Muscle layer of colon (tissue), 2 donors: ENCODE measurements around the gene UNC93A.

Experiments
- H3K27ac ChIP-seq: one replicate; pipeline ENCODE4 v1.7.0; 2013; ENCODE audit warnings: low read depth, mild to moderate bottlenecking, low read length, moderate library complexity
- H3K27me3 ChIP-seq, 2 donors: one replicate each; pipeline ENCODE4 v1.7.0; 2013; ENCODE audit warnings: low read length in 2 of 2, mild to moderate bottlenecking in 2 of 2; ENCODE audit not compliant: insufficient read depth in 2 of 2, control insufficient read depth in 1 of 2
- H3K36me3 ChIP-seq: one replicate; pipeline ENCODE4 v1.7.0; 2013; ENCODE audit warnings: mild to moderate bottlenecking, low read length; ENCODE audit not compliant: insufficient read depth
- H3K4me1 ChIP-seq: one replicate; pipeline ENCODE4 v1.7.0; 2013; ENCODE audit warnings: mild to moderate bottlenecking, low read length; ENCODE audit not compliant: insufficient read depth
- H3K4me3 ChIP-seq, 2 donors: one replicate each; pipeline ENCODE4 v1.7.0; 2013; ENCODE audit warnings: low read length in 2 of 2, low read depth in 1 of 2, mild to moderate bottlenecking in 1 of 2, moderate library complexity in 1 of 2
- H3K9ac ChIP-seq: one replicate; pipeline ENCODE4 v1.7.0; 2013; ENCODE audit warnings: low read length
- H3K9me3 ChIP-seq: one replicate; pipeline ENCODE4 v1.7.0; 2013; ENCODE audit warnings: mild to moderate bottlenecking, low read length
- donor health status: abdominal sarcoma.
- donor health status: Adenocarcinoma of cecum.

UNC93A gene

DNA sequence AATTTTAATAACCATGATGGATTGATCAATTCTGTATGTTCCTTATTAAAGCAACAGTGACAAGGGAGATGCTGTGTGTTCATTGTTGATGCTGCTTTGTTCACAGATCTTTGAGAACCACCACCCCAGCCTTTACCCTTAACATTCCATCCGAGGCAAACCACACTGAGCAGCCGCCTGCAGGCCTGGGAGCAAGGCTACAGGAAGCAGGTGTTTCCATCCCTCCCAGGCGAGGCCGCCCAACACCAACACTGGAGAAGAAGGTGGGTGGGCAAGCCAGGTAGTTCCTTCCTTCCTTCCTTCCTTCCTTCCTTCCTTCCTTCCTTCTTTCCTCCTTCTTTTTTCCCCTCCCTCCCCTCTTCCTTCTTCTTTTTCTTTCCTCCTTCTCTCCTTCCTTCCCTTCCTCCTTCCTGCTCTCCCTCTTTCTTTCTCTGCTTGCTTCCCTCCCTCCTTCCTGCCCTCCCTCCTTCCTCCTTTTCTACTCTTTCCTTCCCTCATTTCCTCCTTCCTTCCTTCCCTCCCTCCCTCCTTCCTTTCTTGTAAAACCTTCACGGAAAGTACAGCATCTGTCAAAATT, 47.5 kb downstream of the UNC93A start:
- H3K9me3 ChIP-seq: no peaks in the 10 kb centered on the region
- no peaks in the 10 kb centered on the region for H3K27me3 ChIP-seq
- H3K27ac ChIP-seq: no peak overlapping the region
- H3K36me3 ChIP-seq: no peaks in the 10 kb centered on the region
- no peaks in the 10 kb centered on the region for H3K4me1 ChIP-seq
- no peak overlapping the region for H3K4me3 ChIP-seq
- H3K9ac ChIP-seq: no peak overlapping the region

DNA sequence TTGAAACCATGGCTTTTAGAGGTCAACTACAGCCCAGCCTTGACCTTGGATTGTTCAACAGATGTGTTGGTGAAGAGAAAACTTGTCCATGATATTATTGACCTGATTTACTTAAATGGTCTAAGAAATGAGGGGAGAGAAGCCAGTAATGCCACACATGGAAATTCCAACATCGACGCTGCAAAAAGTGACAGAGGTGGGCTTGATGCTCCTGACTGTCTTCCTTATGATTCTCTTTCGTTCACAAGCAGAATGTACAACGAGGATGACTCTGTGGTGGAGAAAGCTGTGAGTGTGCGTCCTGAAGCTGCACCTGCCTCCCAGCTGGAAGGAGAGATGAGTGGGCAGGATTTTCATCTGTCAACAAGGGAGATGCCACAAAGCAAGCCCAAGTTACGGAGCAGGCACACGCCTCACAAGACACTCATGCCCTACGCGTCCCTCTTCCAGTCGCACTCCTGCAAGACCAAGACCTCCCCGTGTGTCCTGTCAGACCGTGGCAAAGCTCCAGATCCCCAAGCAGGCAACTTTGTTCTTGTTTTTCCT, 50.0 kb downstream of the UNC93A start:
- H3K9ac ChIP-seq: no peak overlapping the region
- H3K4me1 ChIP-seq: no peaks in the 10 kb centered on the region
- no peaks in the 10 kb centered on the region for H3K27me3 ChIP-seq
- no peaks in the 10 kb centered on the region for H3K9me3 ChIP-seq
- no peak overlapping the region for H3K4me3 ChIP-seq
- H3K36me3 ChIP-seq: no peaks in the 10 kb centered on the region
- H3K27ac ChIP-seq: no peak overlapping the region

- Histone ChIP-seq H3K4me1 (no peaks in the 10 kb centered on the region), H3K4me3 (no peak overlapping the region), H3K9me3 (no peaks in the 10 kb centered on the region), H3K27me3 (no peaks in the 10 kb centered on the region), H3K36me3 (no peaks in the 10 kb centered on the region), H3K27ac (no peak overlapping the region), H3K9ac (no peak overlapping the region)
Measured at GRCh38 chr6:167341665-167342655, 50.8 kb downstream of the UNC93A start.

- Histone ChIP-seq H3K4me1 (no peaks in the 10 kb centered on the region), H3K27me3 (no peaks in the 10 kb centered on the region), H3K27ac (no peak overlapping the region), H3K9me3 (no peaks in the 10 kb centered on the region), H3K9ac (no peak overlapping the region), H3K4me3 (no peak overlapping the region), H3K36me3 (no peaks in the 10 kb centered on the region)
Measured at GRCh38 chr6:167342879-167343610, 51.9 kb downstream of the UNC93A start.

DNA sequence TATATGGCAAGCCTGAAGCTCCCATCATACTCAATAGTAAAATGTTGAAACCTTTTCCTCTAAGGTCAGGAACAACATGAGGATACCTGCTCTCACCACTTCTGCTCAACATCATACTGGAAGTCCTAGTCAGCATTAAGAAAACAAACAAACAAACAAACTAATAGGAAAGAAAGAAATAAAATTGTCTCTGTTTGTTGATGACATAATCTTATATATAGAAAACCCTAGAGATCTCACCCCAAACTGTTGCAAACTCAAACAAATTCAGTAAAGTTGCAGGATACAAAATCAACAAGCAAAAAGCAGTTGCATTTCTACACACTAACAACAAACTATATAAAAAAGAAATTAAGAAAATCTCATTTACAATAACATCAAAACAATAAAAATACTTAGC, 54.2 kb downstream of the UNC93A start:
- Histone ChIP-seq H3K4me1 (no peaks in the 10 kb centered on the region), H3K27ac (no peak overlapping the region), H3K27me3 (no peaks in the 10 kb centered on the region), H3K9ac (no peak overlapping the region), H3K36me3 (no peaks in the 10 kb centered on the region), H3K9me3 (no peaks in the 10 kb centered on the region), H3K4me3 (no peak overlapping the region)

GRCh38 chr6:167345960-167346359, 54.8 kb downstream of the UNC93A start:
- H3K27ac ChIP-seq: no peak overlapping the region
- no peaks in the 10 kb centered on the region for H3K36me3 ChIP-seq
- no peaks in the 10 kb centered on the region for H3K27me3 ChIP-seq
- no peak overlapping the region for H3K4me3 ChIP-seq
- no peak overlapping the region for H3K9ac ChIP-seq
- no peaks in the 10 kb centered on the region for H3K9me3 ChIP-seq
- no peaks in the 10 kb centered on the region for H3K4me1 ChIP-seq

DNA sequence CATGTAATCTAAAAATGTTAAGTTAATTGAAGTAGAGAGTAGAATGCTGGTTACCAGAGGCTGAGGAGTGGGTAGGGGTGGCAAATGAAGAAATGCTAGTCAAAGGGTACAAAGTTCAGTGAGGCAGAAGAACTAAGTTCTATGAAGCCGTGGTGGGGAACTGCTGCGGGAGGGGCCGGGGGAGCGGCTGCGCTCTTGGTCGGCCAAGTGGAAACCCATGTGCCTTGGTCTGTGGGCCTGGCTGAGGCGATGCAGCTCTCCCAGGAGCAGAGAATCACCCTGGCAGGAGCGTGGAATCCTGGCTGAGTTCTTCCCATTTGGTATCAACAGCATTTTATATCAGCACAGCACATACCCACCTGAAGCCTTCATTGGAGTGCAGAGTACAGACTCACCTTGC, 56.1 kb downstream of the UNC93A start:
- H3K27ac ChIP-seq: no peak overlapping the region
- H3K4me3 ChIP-seq: no peak overlapping the region
- H3K9ac ChIP-seq: no peak overlapping the region
- no peaks in the 10 kb centered on the region for H3K27me3 ChIP-seq
- H3K36me3 ChIP-seq: no peaks in the 10 kb centered on the region
- no peaks in the 10 kb centered on the region for H3K4me1 ChIP-seq
- H3K9me3 ChIP-seq: no peaks in the 10 kb centered on the region

DNA sequence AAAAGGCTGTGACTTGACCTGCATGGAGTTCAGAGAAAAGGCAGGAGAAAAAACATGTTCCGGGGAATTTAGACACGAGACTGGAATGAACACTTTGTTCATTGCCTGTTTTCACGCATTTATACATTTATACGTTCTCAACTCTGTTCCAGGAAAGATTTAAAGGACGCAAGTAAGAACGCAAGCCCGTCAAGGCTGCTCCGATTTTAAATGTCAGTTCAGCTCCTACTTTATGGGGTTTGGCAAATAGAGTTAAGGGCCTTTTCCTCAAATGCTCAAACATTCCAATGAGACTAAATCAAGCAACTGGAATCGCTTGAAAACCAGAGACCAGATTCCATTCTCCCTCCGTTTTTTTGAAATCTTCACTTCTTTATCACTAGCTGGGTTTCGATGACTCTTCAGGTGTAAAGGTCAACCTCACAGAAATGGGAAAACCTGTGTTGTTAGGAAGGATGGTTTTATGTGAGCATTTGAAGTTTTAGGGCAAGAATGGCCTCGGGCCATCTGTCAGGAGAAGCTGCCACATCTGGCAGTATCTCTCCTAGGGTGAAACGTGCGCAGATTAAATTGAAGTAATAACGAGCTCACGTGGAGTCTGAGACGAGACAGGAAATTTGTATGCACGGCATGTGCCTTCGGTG, 58.6 kb downstream of the UNC93A start:
- Histone ChIP-seq H3K4me1 (no peaks in the 10 kb centered on the region), H3K9ac (no peak overlapping the region), H3K4me3 (peak overlapping the region in 1 of 2 donors; percentile 65), H3K27me3 (no peaks in the 10 kb centered on the region), H3K9me3 (no peaks in the 10 kb centered on the region), H3K36me3 (no peaks in the 10 kb centered on the region), H3K27ac (peak overlapping the region; percentile 27)

DNA sequence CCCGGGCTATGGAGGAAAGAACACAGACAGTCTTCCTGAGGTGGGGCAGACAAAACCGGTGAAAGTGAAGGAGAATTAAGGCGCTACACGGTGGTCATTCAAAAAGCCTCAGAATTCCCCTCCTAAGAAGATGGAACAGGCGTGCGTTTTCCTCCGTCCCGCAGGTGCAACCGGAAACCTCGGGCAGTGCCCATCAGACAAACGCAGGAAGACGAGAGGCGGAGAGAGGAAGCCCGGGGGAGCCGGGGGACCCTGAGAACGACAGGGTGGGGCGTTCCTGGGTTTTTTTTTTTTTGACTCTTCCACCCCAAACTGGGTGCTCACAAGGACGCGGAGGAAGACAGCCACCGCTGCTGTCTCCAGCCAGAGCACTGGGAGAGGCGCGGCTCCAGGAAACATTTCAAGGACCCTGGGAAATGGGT, 59.2 kb downstream of the UNC93A start:
- Histone ChIP-seq H3K27me3 (no peaks in the 10 kb centered on the region), H3K9ac (no peak overlapping the region), H3K27ac (peak overlapping the region; percentile 56), H3K36me3 (no peaks in the 10 kb centered on the region), H3K9me3 (no peaks in the 10 kb centered on the region), H3K4me1 (no peaks in the 10 kb centered on the region), H3K4me3 (peak overlapping the region; percentile 64 to 65)

DNA sequence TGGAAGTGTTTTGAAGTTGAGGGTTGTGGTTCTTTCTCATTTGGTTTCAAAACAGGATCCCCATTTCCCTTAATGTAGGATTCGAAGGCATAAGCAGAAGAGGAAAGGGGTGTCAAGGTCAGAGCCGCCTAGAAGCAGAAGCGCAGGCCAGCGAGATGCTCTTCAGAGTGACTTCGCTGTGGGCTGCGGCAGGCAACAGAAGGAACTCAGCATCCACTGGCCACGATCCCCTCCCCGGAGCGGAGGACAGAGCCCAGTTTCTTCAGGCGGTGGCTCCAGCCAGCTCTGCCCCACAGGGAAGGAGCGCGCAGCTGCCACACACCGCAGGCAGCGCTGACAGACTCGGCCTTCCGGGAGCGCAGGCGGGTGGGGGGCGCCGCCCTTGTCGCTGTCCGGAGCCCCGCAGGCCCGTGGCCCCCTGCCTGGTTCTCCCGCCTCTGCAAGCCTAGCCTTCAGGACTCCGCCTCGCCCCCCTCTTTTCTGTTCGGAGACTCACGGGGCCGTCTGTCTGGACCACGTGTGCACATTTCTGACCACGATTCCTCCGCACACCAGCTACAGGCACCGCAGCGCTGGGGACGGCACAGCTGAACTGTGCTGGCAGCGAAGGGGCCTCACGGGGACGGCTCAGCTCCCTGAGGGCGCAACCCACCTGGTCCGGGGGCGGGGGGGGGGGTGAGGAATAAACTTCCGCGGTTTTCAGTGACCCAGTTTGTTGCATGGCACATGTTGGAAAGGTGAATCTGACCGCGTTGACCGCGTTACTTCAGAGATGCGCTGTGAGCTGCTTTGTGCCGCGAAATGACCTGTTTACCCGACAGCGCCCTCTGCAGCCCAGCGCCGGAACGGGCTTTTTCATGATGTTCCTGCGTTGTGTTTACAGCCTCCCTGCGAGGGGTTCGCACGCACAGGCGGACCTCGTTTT, 59.9 kb downstream of the UNC93A start:
- Histone ChIP-seq H3K27ac (peak overlapping the region; percentile 56), H3K4me1 (no peaks in the 10 kb centered on the region), H3K36me3 (no peaks in the 10 kb centered on the region), H3K9ac (no peak overlapping the region), H3K4me3 (peak overlapping the region; percentile 64 to 65), H3K9me3 (no peaks in the 10 kb centered on the region), H3K27me3 (no peaks in the 10 kb centered on the region)
